H1 (cell line): ENCODE data around the gene CEP72. TPM values are rescaled to one million over a fixed set of nuclear protein-coding genes. Genes with fewer than 3 reads are reported as not detected.

Experiments used
- CTCF ChIA-PET: fragments of 300-600 bp; sonication (Branson Sonifier 250); formaldehyde crosslinking; loops from one replicate; lab custom pipeline; 2021; ENCODE audit not compliant: partially characterized antibody; lab: Charles Lee
- POLR2A ChIA-PET: fragments of 300-600 bp; sonication (Branson Sonifier 250); formaldehyde crosslinking; loops from one replicate; lab custom pipeline; 2021; ENCODE audit warnings: inconsistent platforms; ENCODE audit not compliant: partially characterized antibody; lab: Charles Lee
- DNase-seq, 2 experiments: peaks; one replicate each; pipeline versions ENCODE4 v3.0.0 to v3.0.0-alpha.2; 2010 to 2022; ENCODE audit warnings: low spot score in 2 of 2, low read depth in 1 of 2, mixed read lengths in 1 of 2
- FAIRE-seq: peaks from 2 replicates; lab custom pipeline; 2011; peaks lifted over from hg19 to GRCh38; lab: Jason Lieb, UNC
- H2AFZ ChIP-seq: 2 replicates; pipeline ENCODE4 v1.8.1; 2012; ENCODE audit warnings: low read length, inconsistent platforms
- H2AK5ac ChIP-seq: 2 replicates; pipeline ENCODE4 v1.6.1; 2013; ENCODE audit warnings: low read depth, low read length
- H2BK120ac ChIP-seq: replicated peaks from 2 replicates; pipeline ENCODE3; 2013; ENCODE audit warnings: low read depth, low read length, inconsistent platforms
- H2BK12ac ChIP-seq: 2 replicates; pipeline ENCODE4 v1.6.1; 2013; ENCODE audit warnings: low read depth, low read length
- H2BK15ac ChIP-seq: 2 replicates; pipeline ENCODE4 v1.6.1; 2013; ENCODE audit warnings: low read length
- H2BK20ac ChIP-seq: 2 replicates; pipeline ENCODE4 v1.6.1; 2013; ENCODE audit warnings: low read length
- H2BK5ac ChIP-seq: 2 replicates; pipeline ENCODE4 v1.6.1; 2013; ENCODE audit warnings: low read depth, low read length
- H3K14ac ChIP-seq: 2 replicates; pipeline ENCODE4 v1.6.1; 2013; ENCODE audit warnings: inconsistent platforms; ENCODE audit not compliant: insufficient read length
- H3K18ac ChIP-seq: 2 replicates; pipeline ENCODE4 v1.6.1; 2013; ENCODE audit warnings: low read length; ENCODE audit errors: extremely low read depth
- H3K23ac ChIP-seq: 2 replicates; pipeline ENCODE4 v1.6.1; 2013; ENCODE audit warnings: inconsistent platforms; ENCODE audit not compliant: insufficient read length
- H3K23me2 ChIP-seq: 2 replicates; pipeline ENCODE4 v1.6.1; 2013; ENCODE audit warnings: low read depth, low read length
- H3K27ac ChIP-seq: 2 replicates; pipeline ENCODE4 v1.6.1; 2011; ENCODE audit warnings: low read depth, low read length, inconsistent platforms
- H3K27me3 ChIP-seq, 4 experiments: replicated peaks in 1 of 4; 1 replicate in 1 of 4; 2 replicates in 3 of 4; pipeline versions ENCODE4 v1.6.1 to v1.8.1; 2011 to 2013; ENCODE audit warnings: low read length in 3 of 4, mild to moderate bottlenecking in 3 of 4, inconsistent platforms in 2 of 4, mixed read lengths in 2 of 4, moderate library complexity in 1 of 4; ENCODE audit not compliant: control insufficient read depth in 3 of 4, insufficient read depth in 3 of 4; ENCODE audit errors: extremely low read depth in 1 of 4
- H3K36me3 ChIP-seq, 4 experiments: 2 replicates each; pipeline versions ENCODE4 v1.6.1 to v1.8.1; 2011 to 2013; ENCODE audit warnings: mild to moderate bottlenecking in 4 of 4, low read length in 3 of 4, moderate library complexity in 2 of 4, control low read depth in 1 of 4, inconsistent platforms in 1 of 4; ENCODE audit not compliant: insufficient read depth in 4 of 4, control insufficient read depth in 2 of 4
- H3K4ac ChIP-seq: replicated peaks from 2 replicates; pipeline ENCODE3; 2013; ENCODE audit warnings: low read length, low read depth, mixed read lengths, inconsistent platforms; ENCODE audit not compliant: insufficient read length
- H3K4me1 ChIP-seq, 4 experiments: replicated peaks in 1 of 4; 1 replicate in 1 of 4; 2 replicates in 3 of 4; pipeline versions ENCODE4 v1.6.1 to v1.8.1; 2011 to 2013; ENCODE audit warnings: low read length in 3 of 4, inconsistent platforms in 2 of 4, mixed read lengths in 1 of 4; ENCODE audit not compliant: insufficient read depth in 4 of 4, control insufficient read depth in 3 of 4
- H3K4me2 ChIP-seq, 2 experiments: 2 replicates each; pipeline versions ENCODE4 v1.6.1 to v1.8.1; 2011 to 2013; ENCODE audit warnings: low read depth in 2 of 2, low read length in 2 of 2, control low read depth in 1 of 2, inconsistent platforms in 1 of 2, mild to moderate bottlenecking in 1 of 2; ENCODE audit not compliant: insufficient read depth in 1 of 2
- H3K4me3 ChIP-seq, 4 experiments: fragments of 200-600, 300-600 bp in 1 of 4; sonication (generic), shearing (Covaris generic), sonication (Bioruptor Twin) in 1 of 4; 2 replicates each; pipeline versions ENCODE4 v1.5.1 to v1.8.1; 2011 to 2016; ENCODE audit warnings: low read length in 4 of 4, low read depth in 3 of 4, control low read depth in 2 of 4, inconsistent platforms in 2 of 4, mild to moderate bottlenecking in 2 of 4, mixed read lengths in 1 of 4, moderate library complexity in 1 of 4; ENCODE audit not compliant: insufficient read depth in 2 of 4; ENCODE audit errors: extremely low read depth in 1 of 4
- H3K56ac ChIP-seq: replicated peaks from 2 replicates; pipeline ENCODE3; 2013; ENCODE audit warnings: low read depth, mild to moderate bottlenecking, mixed read lengths, low read length, inconsistent platforms; ENCODE audit not compliant: insufficient read length
- H3K79me1 ChIP-seq: 2 replicates; pipeline ENCODE4 v1.6.1; 2013; ENCODE audit warnings: low read depth, low read length, control low read depth
- H3K79me2 ChIP-seq, 2 experiments: 2 replicates each; pipeline versions ENCODE4 v1.6.1 to v1.8.1; 2012 to 2013; ENCODE audit warnings: low read length in 2 of 2, mild to moderate bottlenecking in 2 of 2, inconsistent platforms in 1 of 2; ENCODE audit not compliant: insufficient read depth in 2 of 2, control insufficient read depth in 1 of 2
- H3K9ac ChIP-seq, 4 experiments: replicated peaks in 1 of 4; 1 replicate in 1 of 4; 2 replicates in 3 of 4; pipeline versions ENCODE4 v1.6.1 to v1.8.1; 2011 to 2013; ENCODE audit warnings: low read depth in 3 of 4, low read length in 3 of 4, control low read depth in 2 of 4, mild to moderate bottlenecking in 2 of 4, moderate library complexity in 2 of 4, inconsistent platforms in 1 of 4; ENCODE audit errors: extremely low read depth in 1 of 4
- H3K9me3 ChIP-seq, 2 experiments: 2 replicates each; pipeline versions ENCODE4 v1.6.1 to v1.8.1; 2012 to 2013; ENCODE audit warnings: mild to moderate bottlenecking in 2 of 2, moderate library complexity in 2 of 2, control low read depth in 1 of 2, inconsistent platforms in 1 of 2, low read depth in 1 of 2, low read length in 1 of 2, mixed read lengths in 1 of 2; ENCODE audit not compliant: insufficient read depth in 2 of 2
- H4K20me1 ChIP-seq, 2 experiments: replicated peaks in 1 of 2; 2 replicates each; pipeline versions ENCODE3 to v1.8.1; 2011 to 2013; ENCODE audit warnings: inconsistent platforms in 2 of 2, low read length in 2 of 2, mild to moderate bottlenecking in 1 of 2; ENCODE audit not compliant: insufficient read depth in 2 of 2, control insufficient read depth in 1 of 2
- H4K5ac ChIP-seq: 2 replicates; pipeline ENCODE4 v1.6.1; 2013; ENCODE audit warnings: low read length, low read depth, mixed read lengths, inconsistent platforms; ENCODE audit not compliant: insufficient read length
- H4K8ac ChIP-seq: 2 replicates; pipeline ENCODE4 v1.8.0; 2013; ENCODE audit warnings: mild to moderate bottlenecking, moderate library complexity, low read length, inconsistent platforms; ENCODE audit not compliant: insufficient read depth; ENCODE audit errors: extremely low read depth
- H4K91ac ChIP-seq: replicated peaks from 2 replicates; pipeline ENCODE3; 2013; ENCODE audit warnings: low read length, mixed read lengths, inconsistent platforms; ENCODE audit not compliant: insufficient read length
- BACH1 ChIP-seq: IDR thresholded peaks from 2 replicates; pipeline ENCODE4 v1.6.1; 2012; ENCODE audit warnings: low read length, improper control_type of control experiment
- BCL11A ChIP-seq, 2 experiments: IDR thresholded peaks; one replicate each; pipeline ENCODE4 v1.6.1; 2011; ENCODE audit warnings: low read depth in 2 of 2, low read length in 2 of 2, mild to moderate bottlenecking in 2 of 2
- CHD2 ChIP-seq: IDR thresholded peaks from 2 replicates; pipeline ENCODE4 v1.6.1; 2012; ENCODE audit warnings: low read length, improper control_type of control experiment
- CREB1 ChIP-seq: IDR thresholded peaks from 2 replicates; pipeline ENCODE4 v1.6.1; 2012; ENCODE audit warnings: inconsistent platforms
- CTBP2 ChIP-seq: IDR thresholded peaks from 2 replicates; pipeline ENCODE4 v1.7.0; 2011; ENCODE audit warnings: borderline replicate concordance, mild to moderate bottlenecking, moderate library complexity, mixed read lengths, low read length; ENCODE audit not compliant: insufficient read depth, insufficient read length
- HDAC2 ChIP-seq, 2 experiments: fragments of 300-600 bp in 1 of 2; sonication (generic) in 1 of 2; IDR thresholded peaks; 2 replicates each; pipeline ENCODE4 v1.6.1; 2011 to 2012; ENCODE audit warnings: low read depth in 2 of 2, low read length in 2 of 2, mild to moderate bottlenecking in 2 of 2, moderate library complexity in 2 of 2, borderline replicate concordance in 1 of 2, inconsistent platforms in 1 of 2
- JUN ChIP-seq: IDR thresholded peaks from 2 replicates; pipeline ENCODE4 v1.6.1; 2011; ENCODE audit warnings: low read depth, mild to moderate bottlenecking, improper control_type of control experiment, low read length
- KDM1A ChIP-seq: fragments of 200-600, 300-600 bp; sonication (generic); IDR thresholded peaks from 2 replicates; pipeline ENCODE4 v1.7.1; 2016; ENCODE audit warnings: mild to moderate bottlenecking, low read length, borderline replicate concordance
- KDM5A ChIP-seq: fragments of 200-600 bp; IDR thresholded peaks from 2 replicates; pipeline ENCODE4 v1.7.1; 2012; ENCODE audit warnings: mild to moderate bottlenecking, low read length, inconsistent platforms, mixed read lengths
- MAFK ChIP-seq: IDR thresholded peaks from 2 replicates; pipeline ENCODE4 v1.6.1; 2012; ENCODE audit warnings: low read depth, mild to moderate bottlenecking, improper control_type of control experiment, low read length
- NRF1 ChIP-seq: IDR thresholded peaks from 2 replicates; pipeline ENCODE4 v1.6.1; 2011; ENCODE audit warnings: mild to moderate bottlenecking, low read depth, low read length, improper control_type of control experiment
- RBBP5 ChIP-seq: IDR thresholded peaks from 2 replicates; pipeline ENCODE4 v1.7.1; 2012; ENCODE audit warnings: low read depth, mild to moderate bottlenecking, inconsistent platforms, low read length, moderate library complexity, borderline replicate concordance
- SIN3A ChIP-seq, 2 experiments: IDR thresholded peaks in 1 of 2; conservative IDR thresholded peaks in 1 of 2; 2 replicates each; pipeline ENCODE4 v1.6.1; 2011 to 2012; ENCODE audit warnings: low read length in 2 of 2, improper control_type of control experiment in 1 of 2, low read depth in 1 of 2, mild to moderate bottlenecking in 1 of 2
- TEAD4 ChIP-seq: IDR thresholded peaks from 2 replicates; pipeline ENCODE4 v1.6.1; 2012; ENCODE audit warnings: low read depth, low read length, inconsistent platforms, mixed read lengths
- WGBS, 2 experiments: shearing (Covaris generic) in 1 of 2; methylation state at CpG; one replicate each; pipeline versions ENCODE4 v1.1.6 to v1.1.7; 2013 to 2015; ENCODE audit warnings: low lambda C conversion rate in 2 of 2, mixed read lengths in 2 of 2, inconsistent platforms in 1 of 2, low coverage in 1 of 2, missing lambda C conversion rate in 1 of 2; ENCODE audit not compliant: insufficient replicate concordance in 2 of 2, insufficient coverage in 1 of 2, insufficient read length in 1 of 2; ENCODE audit errors: extremely low coverage in 1 of 2, missing lambda C conversion rate in 1 of 2; 5-methylcytosine and 5-hydroxymethylcytosine counted together
- polyA plus RNA-seq, 7 experiments: library from polyadenylated mRNA; depleted of rRNA in 3 of 7; stranded (reverse) in 5 of 7; unstranded in 2 of 7; fragments of >200 nt in 5 of 7; fragments of 200-250 nt in 2 of 7; gene quantifications; 1 replicate in 5 of 7; 2 replicates in 1 of 7; 4 replicates in 1 of 7; pipeline versions ENCODE4 v1.2.1 to v1.2.3, GENCODE V29; 2011 to 2013; ENCODE audit warnings: missing spikeins in 2 of 7, mixed read lengths in 2 of 7
- total RNA-seq: library from RNA; stranded (reverse); fragmentation: NEBNext Ultra II Directional; extraction: Animal tissue kit (Norgen Biotek cat#: 25700); gene quantifications from 2 replicates; pipeline ENCODE4 v1.2.1, GENCODE V29; 2021

Gene CEP72
- total and polyA plus RNA-seq, 2 of the 8 experiments (the other 6 are each of a cell fraction or from before 2014, with no cell fraction given): 13.1 to 19.6 TPM

DNA sequence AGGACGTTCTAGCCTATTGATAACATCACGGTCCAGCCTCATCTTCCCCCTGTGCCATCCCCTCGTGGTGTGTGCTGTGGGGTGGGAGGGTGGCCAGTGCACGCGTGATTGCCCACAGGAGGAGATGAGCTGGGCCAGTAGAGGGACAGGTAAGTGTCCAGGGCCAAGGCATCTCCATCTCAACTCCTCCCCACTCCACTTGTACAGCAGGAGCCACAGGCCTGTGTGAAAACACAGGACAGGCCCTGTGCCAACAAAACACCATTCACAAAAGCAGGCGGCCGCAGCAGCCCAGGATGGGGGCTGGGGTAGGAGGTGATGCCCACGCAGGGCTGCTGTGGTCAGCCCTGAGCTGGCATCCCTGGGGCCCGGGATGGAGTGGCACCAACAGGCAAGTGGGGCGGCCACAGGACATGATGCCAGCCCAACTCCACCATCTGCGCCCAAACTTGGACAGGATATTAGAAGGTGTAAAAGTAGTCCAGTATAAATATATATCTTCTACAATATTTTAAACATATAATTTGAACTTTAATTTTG, 48.4 kb downstream of the CEP72 start:
- H3K9me3 ChIP-seq: no peaks in the 10 kb centered on the region
- no peaks in the 10 kb centered on the region; a peak in 1 of 7 replicates for H3K27me3 ChIP-seq
- H3K4me3 ChIP-seq: no peak overlapping the region
- H3K56ac ChIP-seq: no peak overlapping the region
- FAIRE-seq (no peak), DNase-seq (no peak)
- no peaks in the 10 kb centered on the region for H3K79me2 ChIP-seq
- H3K36me3 ChIP-seq: peaks cover 6 to 42% (median 23%) of the 10 kb centered on the region in 4 experiments; a peak in 7 of 8 replicates
- 90% methylated on average over 11 of the region's 11 CpGs; no CpG with 5 or more reads in 1 of the 2 experiments for WGBS, 2 experiments
- H2AFZ ChIP-seq: no peak overlapping the region
- H3K14ac ChIP-seq: no peak overlapping the region
- no peak overlapping the region for H4K5ac ChIP-seq
- H2AK5ac ChIP-seq: no peak overlapping the region
- H3K79me1 ChIP-seq: peaks cover 6% of the 10 kb centered on the region
- CTCF ChIA-PET: interaction anchor here (0.9 kb wide), 1 partner anchor 9 kb away, joined by 3 read pairs; no protein-coding TSS in a partner anchor
- no peak overlapping the region for H3K23ac ChIP-seq
- H2BK120ac ChIP-seq: no peak overlapping the region
- POLR2A ChIA-PET: interaction anchor here (1.4 kb wide), 1 partner anchor 18 kb away, joined by 4 read pairs; no protein-coding TSS in a partner anchor
- TF ChIP-seq RBBP5 (no peak), NRF1 (no peak), JUN (no peak), KDM1A (no peak), TEAD4 (no peak), BACH1 (no peak), SIN3A (conservative IDR thresholded peaks at IDR 0.05 in 1 of 2, IDR thresholded peaks at IDR 0.05 in 1 of 2; ENCODE audit: low read depth in 1 of 2, low read length in 2 of 2) (no peak), KDM5A (no peak), BCL11A (IDR thresholded peaks at IDR 0.05; ENCODE audit: low read depth in 2 of 2, low read length in 2 of 2) (no peak), MAFK (no peak), CTBP2 (no peak), CHD2 (no peak), CREB1 (no peak), HDAC2 (IDR thresholded peaks at IDR 0.05; ENCODE audit: borderline replicate concordance in 1 of 2, low read depth in 2 of 2, low read length in 2 of 2) (no peak)
- H4K91ac ChIP-seq: no peak overlapping the region
- H3K4ac ChIP-seq: no peak overlapping the region
- H2BK15ac ChIP-seq: no peak overlapping the region
- H2BK12ac ChIP-seq: no peak overlapping the region
- no peak overlapping the region for H4K8ac ChIP-seq
- no peak overlapping the region for H3K4me2 ChIP-seq
- no peak overlapping the region for H3K18ac ChIP-seq
- H3K4me1 ChIP-seq: peaks cover 0 to 2% (median 0%) of the 10 kb centered on the region in 4 experiments; a peak in 1 of 7 replicates
- H3K23me2 ChIP-seq: no peaks in the 10 kb centered on the region
- H2BK20ac ChIP-seq: no peak overlapping the region
- H2BK5ac ChIP-seq: no peak overlapping the region
- peaks cover 2 to 14% of the 10 kb centered on the region in 2 experiments for H4K20me1 ChIP-seq
- H3K27ac ChIP-seq: no peak overlapping the region
- H3K9ac ChIP-seq: no peak overlapping the region
